ENCODE results near the gene SNED1. TPM values are rescaled to one million over a fixed set of nuclear protein-coding genes. Genes with fewer than 3 reads are reported as not detected.

Gene SNED1
- total RNA-seq (2013), result 6.7 TPM
- 1 to 10 TPM in 1 of 3 donors, under 1 TPM in 2; 0.02 to 3.4 (median 0.12) TPM for polyA plus RNA-seq
- polyA minus RNA-seq, result 7.1 and 8.6 TPM in 2 replicates
- total RNA-seq, result 1.7 to 15.9 (median 10.7) reads per million in 11 experiments

DNA sequence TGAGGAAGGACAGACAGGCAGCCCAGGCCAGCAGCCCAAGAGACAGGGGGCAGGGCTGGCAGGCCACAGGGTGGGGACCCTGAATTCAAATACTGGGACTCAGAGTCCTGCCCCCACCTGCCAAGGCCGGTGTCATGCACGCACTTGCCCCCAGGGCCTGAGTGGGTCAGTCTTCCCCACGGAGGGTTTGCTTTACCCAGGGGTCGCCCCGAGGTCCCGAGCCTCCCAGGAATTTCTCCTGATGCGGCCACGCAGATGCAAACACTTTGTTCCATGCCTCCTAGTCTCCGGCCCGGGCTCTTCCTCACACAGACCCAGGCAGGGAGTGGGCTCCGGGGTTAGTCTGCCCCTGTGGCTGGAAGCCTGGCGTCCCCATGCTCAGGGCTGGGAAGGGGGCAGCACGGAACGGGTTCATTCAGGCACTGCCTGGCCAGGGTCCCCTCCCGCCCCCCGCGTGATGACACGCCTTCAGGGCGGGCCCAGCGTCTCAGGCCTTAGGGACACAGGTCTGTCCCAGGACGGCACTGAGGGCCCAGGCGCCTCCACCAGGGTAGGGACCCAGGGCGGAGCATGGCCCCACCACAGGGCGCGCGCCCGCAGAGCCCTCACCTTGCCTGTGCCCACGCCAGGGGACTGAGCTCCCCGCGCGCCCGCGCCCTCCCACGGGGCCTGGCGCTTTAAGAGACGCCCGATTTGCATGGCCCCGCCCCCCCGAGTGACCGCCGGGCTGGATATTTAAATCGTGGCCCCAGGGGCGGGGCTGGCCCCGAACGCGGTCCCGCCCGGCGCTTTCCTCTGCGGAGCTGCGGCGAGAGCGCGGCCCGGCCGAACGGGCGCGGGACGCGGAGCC, at the start of gene SNED1:
Gene SNED1, plus strand, starts transcription at position 763 of the 850 bp plus-strand sequence. CDS start 220 bp downstream, outside the sequence.
- no peaks in the 10 kb centered on the region for H3K36me3 ChIP-seq (replicated peaks in 1 of 2; ENCODE audit: control insufficient read depth in 1 of 2, insufficient read depth in 2 of 2, low read length in 2 of 2)
- peaks cover 49 to 81% (median 51%) of the 10 kb centered on the region in 3 donors for H3K27me3 Mint-ChIP-seq (ENCODE audit: low read depth in 3 of 3)
- H3K9me3 ChIP-seq (replicated peaks in 1 of 2; ENCODE audit: control insufficient read depth in 1 of 2, insufficient read depth in 1 of 2, low read length in 2 of 2), result peaks cover under 1 to 6% of the 10 kb centered on the region in 2 donors
- peak; percentile 70 to 77 (median 70) for DNase-seq
- H4K20me1 ChIP-seq (ENCODE audit: insufficient read depth, low read length), result peaks cover 10% of the 10 kb centered on the region
- H3K4me1 ChIP-seq (ENCODE audit: control insufficient read depth in 1 of 2, insufficient read depth in 2 of 2, low read length in 2 of 2), result peaks cover 10 to 20% of the 10 kb centered on the region in 2 donors
- H3K27me3 ChIP-seq (ENCODE audit: control insufficient read depth in 2 of 2, insufficient read depth in 2 of 2, low read length in 2 of 2), result peaks cover 4 to 47% of the 10 kb centered on the region in 2 donors
- intact Hi-C loops (cut with micrococcal nuclease), result loop anchor here in 1 of 2 donors (10.0 kb wide), 2 partner anchors 157 to 737 kb away; partner anchors contain the start of genes D2HGDH and PPP1R7
- no peaks in the 10 kb centered on the region for H3K79me2 ChIP-seq (ENCODE audit: insufficient read depth, low read length)
- H3K9ac ChIP-seq (ENCODE audit: insufficient read depth, low read length, poor library complexity, severe bottlenecking), result peak within 1 kb of the TSS; percentile 60
- H3K36me3 Mint-ChIP-seq, result peaks cover 6 to 9% of the 10 kb centered on the region in 2 donors
- TF ChIP-seq, protein P1, sequence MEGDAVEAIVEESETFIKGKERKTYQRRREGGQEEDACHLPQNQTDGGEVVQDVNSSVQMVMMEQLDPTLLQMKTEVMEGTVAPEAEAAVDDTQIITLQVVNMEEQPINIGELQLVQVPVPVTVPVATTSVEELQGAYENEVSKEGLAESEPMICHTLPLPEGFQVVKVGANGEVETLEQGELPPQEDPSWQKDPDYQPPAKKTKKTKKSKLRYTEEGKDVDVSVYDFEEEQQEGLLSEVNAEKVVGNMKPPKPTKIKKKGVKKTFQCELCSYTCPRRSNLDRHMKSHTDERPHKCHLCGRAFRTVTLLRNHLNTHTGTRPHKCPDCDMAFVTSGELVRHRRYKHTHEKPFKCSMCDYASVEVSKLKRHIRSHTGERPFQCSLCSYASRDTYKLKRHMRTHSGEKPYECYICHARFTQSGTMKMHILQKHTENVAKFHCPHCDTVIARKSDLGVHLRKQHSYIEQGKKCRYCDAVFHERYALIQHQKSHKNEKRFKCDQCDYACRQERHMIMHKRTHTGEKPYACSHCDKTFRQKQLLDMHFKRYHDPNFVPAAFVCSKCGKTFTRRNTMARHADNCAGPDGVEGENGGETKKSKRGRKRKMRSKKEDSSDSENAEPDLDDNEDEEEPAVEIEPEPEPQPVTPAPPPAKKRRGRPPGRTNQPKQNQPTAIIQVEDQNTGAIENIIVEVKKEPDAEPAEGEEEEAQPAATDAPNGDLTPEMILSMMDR (IDR thresholded peaks at IDR 0.05), result no peak
- peak within 1 kb of the TSS; percentile 90 for H3K4me2 ChIP-seq (replicated peaks; ENCODE audit: extremely low read depth, low read length, poor library complexity, severe bottlenecking)
- H2AFZ ChIP-seq (ENCODE audit: insufficient read depth, low read depth, low read length, poor library complexity, severe bottlenecking), result peak within 1 kb of the TSS; percentile 92
- H3K4me3 Mint-ChIP-seq, result peak within 1 kb of the TSS; percentile 70 to 91
- H3K9me3 Mint-ChIP-seq, result peaks cover 1 to 15% (median 8%) of the 10 kb centered on the region in 7 donors
- H3K27ac Mint-ChIP-seq, result peak within 1 kb of the TSS in 2 of 7 donors; percentile 45 to 66
- H3K27ac ChIP-seq (ENCODE audit: low read depth in 1 of 2, low read length in 2 of 2), result peak within 1 kb of the TSS in 1 of 2 donors; percentile 62
- peaks cover 9% of the 10 kb centered on the region for H3K4me1 Mint-ChIP-seq
- WGBS (ENCODE audit: insufficient coverage), result 9% methylated on average over 61 of the region's 61 CpGs
- peak within 1 kb of the TSS; percentile 47 to 79 (median 64) for H3K4me3 ChIP-seq (replicated peaks in 1 of 3; ENCODE audit: low read depth in 2 of 3, low read length in 3 of 3)

DNA sequence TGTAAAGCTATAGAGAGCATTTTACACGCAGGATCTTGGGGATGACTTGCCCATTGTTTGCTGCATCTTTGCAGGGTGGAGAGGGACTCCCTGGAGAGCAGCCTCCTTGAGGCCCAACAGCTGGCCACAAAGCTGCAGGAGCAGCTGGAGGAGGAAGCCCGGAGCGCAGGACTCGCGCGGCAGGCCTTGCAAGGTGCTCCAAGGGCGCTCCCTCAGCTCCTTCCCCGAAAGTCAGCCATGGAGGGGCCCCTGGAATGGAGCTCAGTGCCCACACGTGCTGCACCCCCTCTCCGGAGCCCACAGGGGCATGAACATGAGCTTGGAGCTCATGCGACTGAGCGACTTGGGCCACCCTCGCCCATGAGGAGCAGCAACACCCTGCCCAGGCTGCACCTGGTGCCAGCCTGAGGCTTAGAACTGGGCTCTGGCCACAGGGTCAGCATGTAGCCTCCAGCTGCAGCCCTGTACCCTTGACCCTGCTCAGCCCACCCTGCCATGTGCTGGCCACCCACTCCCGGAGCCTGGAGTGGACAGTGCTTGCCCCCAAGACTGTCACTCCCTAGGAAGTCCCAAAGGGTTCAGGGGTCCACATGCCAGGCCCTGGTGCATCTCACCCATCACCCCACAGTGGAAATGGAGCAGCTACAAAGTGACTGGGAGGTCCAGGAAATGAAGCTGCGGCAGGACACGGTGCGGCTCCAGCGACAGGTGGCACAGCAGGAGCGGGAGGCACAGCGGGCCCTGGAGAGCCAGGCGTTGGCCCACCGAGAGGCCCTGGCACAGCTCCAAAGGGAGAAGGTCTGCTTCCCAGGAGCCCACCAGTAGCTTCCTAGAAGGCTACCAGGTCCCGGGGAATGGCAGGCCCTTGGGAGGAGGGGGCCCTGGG, 49.3 kb upstream of the SNED1 start:
- Mint-ChIP-seq H3K4me1 (no peaks in the 10 kb centered on the region), H3K4me3 (no peak overlapping the region), H3K27ac (no peak overlapping the region), H3K36me3 (no peaks in the 10 kb centered on the region), H3K9me3 (no peaks in the 10 kb centered on the region), H3K27me3 (ENCODE audit: low read depth in 3 of 3) (peaks cover 0 to 2% (median 1%) of the 10 kb centered on the region in 3 donors)
- DNase-seq, result no peak
- Histone ChIP-seq H3K36me3 (replicated peaks in 1 of 2; ENCODE audit: control insufficient read depth in 1 of 2, insufficient read depth in 2 of 2, low read length in 2 of 2) (no peaks in the 10 kb centered on the region), H3K27ac (ENCODE audit: low read depth in 1 of 2, low read length in 2 of 2) (no peak overlapping the region), H3K27me3 (ENCODE audit: control insufficient read depth in 2 of 2, insufficient read depth in 2 of 2, low read length in 2 of 2) (no peaks in the 10 kb centered on the region), H3K4me3 (replicated peaks in 1 of 3; ENCODE audit: low read depth in 2 of 3, low read length in 3 of 3) (no peak overlapping the region), H3K9ac (ENCODE audit: insufficient read depth, low read length, poor library complexity, severe bottlenecking) (no peak overlapping the region), H3K79me2 (ENCODE audit: insufficient read depth, low read length) (no peaks in the 10 kb centered on the region), H2AFZ (ENCODE audit: insufficient read depth, low read depth, low read length, poor library complexity, severe bottlenecking) (no peak overlapping the region), H3K4me2 (replicated peaks; ENCODE audit: extremely low read depth, low read length, poor library complexity, severe bottlenecking) (no peak overlapping the region), H3K4me1 (ENCODE audit: control insufficient read depth in 1 of 2, insufficient read depth in 2 of 2, low read length in 2 of 2) (no peaks in the 10 kb centered on the region), H3K9me3 (replicated peaks in 1 of 2; ENCODE audit: control insufficient read depth in 1 of 2, insufficient read depth in 1 of 2, low read length in 2 of 2) (no peaks in the 10 kb centered on the region), H4K20me1 (ENCODE audit: insufficient read depth, low read length) (no peaks in the 10 kb centered on the region)
- WGBS (ENCODE audit: insufficient coverage), result 91% methylated on average over 23 of the region's 23 CpGs
- intact Hi-C loops (cut with micrococcal nuclease), result no loop called here
- TF ChIP-seq, protein P1 (IDR thresholded peaks at IDR 0.05), result no peak

All from CD14-positive monocyte (primary cell).